Fibroblast of lung (primary cell): ENCODE data around the gene MGAT4A. TPM values are rescaled to one million over a fixed set of nuclear protein-coding genes. Genes with fewer than 3 reads are reported as not detected.

Experiments
- DNase-seq, 2 donors: peaks; one replicate each; pipeline versions ENCODE4 v3.0.0 to v3.0.0-alpha.2; 2010; ENCODE audit warnings: low read depth in 2 of 2
- H2AFZ ChIP-seq: 2 replicates; pipeline ENCODE4 v1.5.1; 2012; ENCODE audit warnings: low read length, control low read depth, inconsistent platforms
- H3K27ac ChIP-seq: 2 replicates; pipeline ENCODE4 v1.5.1; 2011; ENCODE audit warnings: low read length, control low read depth; ENCODE audit not compliant: insufficient read depth
- H3K27me3 ChIP-seq: 2 replicates; pipeline ENCODE4 v1.5.1; 2011; ENCODE audit warnings: mild to moderate bottlenecking, low read length; ENCODE audit not compliant: control insufficient read depth, insufficient read depth
- H3K36me3 ChIP-seq: 2 replicates; pipeline ENCODE4 v1.5.1; 2011; ENCODE audit warnings: low read length; ENCODE audit not compliant: control insufficient read depth, insufficient read depth
- H3K4me1 ChIP-seq: 2 replicates; pipeline ENCODE4 v1.5.1; 2011; ENCODE audit warnings: low read length; ENCODE audit not compliant: control insufficient read depth, insufficient read depth; ENCODE audit errors: extremely low read depth
- H3K4me2 ChIP-seq: 2 replicates; pipeline ENCODE4 v1.5.1; 2011; ENCODE audit warnings: low read length, control low read depth; ENCODE audit not compliant: insufficient read depth; ENCODE audit errors: extremely low read depth
- H3K4me3 ChIP-seq, 4 experiments: fragments of 200-600 bp in 1 of 4; sonication (generic) in 1 of 4; replicated peaks in 1 of 4; 2 replicates each; pipeline ENCODE4 v1.5.1; 2011 to 2016; ENCODE audit warnings: low read length in 4 of 4, low read depth in 3 of 4, mild to moderate bottlenecking in 3 of 4, control low read depth in 2 of 4, inconsistent platforms in 1 of 4, mixed read lengths in 1 of 4; ENCODE audit not compliant: insufficient read depth in 1 of 4; ENCODE audit errors: control extremely low read depth in 1 of 4
- H3K79me2 ChIP-seq: 2 replicates; pipeline ENCODE4 v1.5.1; 2012; ENCODE audit warnings: mild to moderate bottlenecking, low read length, inconsistent platforms; ENCODE audit not compliant: control insufficient read depth, insufficient read depth
- H3K9ac ChIP-seq: 2 replicates; pipeline ENCODE4 v1.5.1; 2011; ENCODE audit warnings: mild to moderate bottlenecking, low read length, control low read depth; ENCODE audit not compliant: insufficient read depth
- H3K9me3 ChIP-seq: 2 replicates; pipeline ENCODE4 v1.5.1; 2012; ENCODE audit warnings: low read depth, low read length; ENCODE audit not compliant: control insufficient read depth, insufficient read depth
- H4K20me1 ChIP-seq: 2 replicates; pipeline ENCODE4 v1.5.1; 2011; ENCODE audit warnings: low read length; ENCODE audit not compliant: control insufficient read depth, insufficient read depth; ENCODE audit errors: extremely low read depth
- EZH2 ChIP-seq: IDR thresholded peaks from 2 replicates; pipeline ENCODE4 v1.5.1; 2012; ENCODE audit warnings: low read length, control low read depth, mild to moderate bottlenecking; ENCODE audit errors: missing control alignments
- polyA plus RNA-seq, 2 donors: library from polyadenylated mRNA; depleted of rRNA in 1 of 2; stranded (reverse) in 1 of 2; unstranded in 1 of 2; fragments of >200 nt; gene quantifications; 2 replicates each; pipeline ENCODE4 v1.2.1, GENCODE V29; 2011 to 2012; ENCODE audit warnings: missing spikeins in 1 of 2
- total RNA-seq: library from RNA; depleted of rRNA; stranded (reverse); fragments of >200 nt; gene quantifications from 2 replicates; pipeline ENCODE4 v1.2.1, GENCODE V29; 2014
- TF ChIP-seq, protein P1 (sequence below), 2 donors: IDR thresholded peaks in 1 of 2; conservative IDR thresholded peaks in 1 of 2; 1 replicate in 1 of 2; 2 replicates in 1 of 2; pipeline ENCODE4 v1.5.1; 2011 to 2012; ENCODE audit warnings: low read length in 2 of 2, control low read depth in 1 of 2, inconsistent platforms in 1 of 2, low read depth in 1 of 2, mild to moderate bottlenecking in 1 of 2

The MGAT4A gene
- total and polyA plus RNA-seq, 2 donors (not counting 1 experiment from before 2014, with no cell fraction given) = 0.10 to 0.17 TPM

- Histone ChIP-seq H3K27me3 (no peaks in the 10 kb centered on the region), H2AFZ (no peak overlapping the region), H3K4me1 (no peaks in the 10 kb centered on the region), H3K4me2 (no peak overlapping the region), H3K9me3 (no peaks in the 10 kb centered on the region), H4K20me1 (no peaks in the 10 kb centered on the region), H3K79me2 (no peaks in the 10 kb centered on the region), H3K9ac (no peak overlapping the region), H3K4me3 (no peak overlapping the region), H3K27ac (no peak overlapping the region), H3K36me3 (no peaks in the 10 kb centered on the region)
- TF ChIP-seq EZH2 = no peak
- TF ChIP-seq, protein P1, sequence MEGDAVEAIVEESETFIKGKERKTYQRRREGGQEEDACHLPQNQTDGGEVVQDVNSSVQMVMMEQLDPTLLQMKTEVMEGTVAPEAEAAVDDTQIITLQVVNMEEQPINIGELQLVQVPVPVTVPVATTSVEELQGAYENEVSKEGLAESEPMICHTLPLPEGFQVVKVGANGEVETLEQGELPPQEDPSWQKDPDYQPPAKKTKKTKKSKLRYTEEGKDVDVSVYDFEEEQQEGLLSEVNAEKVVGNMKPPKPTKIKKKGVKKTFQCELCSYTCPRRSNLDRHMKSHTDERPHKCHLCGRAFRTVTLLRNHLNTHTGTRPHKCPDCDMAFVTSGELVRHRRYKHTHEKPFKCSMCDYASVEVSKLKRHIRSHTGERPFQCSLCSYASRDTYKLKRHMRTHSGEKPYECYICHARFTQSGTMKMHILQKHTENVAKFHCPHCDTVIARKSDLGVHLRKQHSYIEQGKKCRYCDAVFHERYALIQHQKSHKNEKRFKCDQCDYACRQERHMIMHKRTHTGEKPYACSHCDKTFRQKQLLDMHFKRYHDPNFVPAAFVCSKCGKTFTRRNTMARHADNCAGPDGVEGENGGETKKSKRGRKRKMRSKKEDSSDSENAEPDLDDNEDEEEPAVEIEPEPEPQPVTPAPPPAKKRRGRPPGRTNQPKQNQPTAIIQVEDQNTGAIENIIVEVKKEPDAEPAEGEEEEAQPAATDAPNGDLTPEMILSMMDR (conservative IDR thresholded peaks at IDR 0.05 in 1 of 2, IDR thresholded peaks at IDR 0.05 in 1 of 2; ENCODE audit: low read depth in 1 of 2, low read length in 2 of 2) = no peak
- no peak for DNase-seq
Measured at GRCh38 chr2:98706591-98706990, 24.3 kb downstream of the MGAT4A start.

DNA sequence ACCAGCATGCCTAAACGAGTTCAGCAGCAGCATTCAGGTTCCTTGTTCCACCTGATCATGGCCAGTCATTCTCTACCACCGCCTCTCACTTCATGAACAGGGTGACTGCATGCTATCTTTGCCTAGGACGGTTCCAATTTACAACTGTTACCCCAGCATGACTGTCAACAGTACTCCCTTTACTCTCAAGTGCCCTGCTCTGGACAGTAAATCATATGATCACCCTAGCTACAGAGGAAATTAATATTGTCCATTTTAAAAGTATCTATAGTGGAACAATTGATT lies 25.7 kb downstream of the MGAT4A start:
- Histone ChIP-seq H2AFZ (no peak overlapping the region), H3K36me3 (no peaks in the 10 kb centered on the region), H3K79me2 (no peaks in the 10 kb centered on the region), H3K9ac (no peak overlapping the region), H3K4me2 (no peak overlapping the region), H3K9me3 (no peaks in the 10 kb centered on the region), H3K4me1 (no peaks in the 10 kb centered on the region), H4K20me1 (no peaks in the 10 kb centered on the region), H3K27me3 (no peaks in the 10 kb centered on the region), H3K4me3 (no peak overlapping the region), H3K27ac (no peak overlapping the region)
- TF ChIP-seq EZH2 = no peak
- TF ChIP-seq, protein P1 (conservative IDR thresholded peaks at IDR 0.05 in 1 of 2, IDR thresholded peaks at IDR 0.05 in 1 of 2; ENCODE audit: low read depth in 1 of 2, low read length in 2 of 2) = no peak
- DNase-seq = no peak

- no peaks in the 10 kb centered on the region for H3K36me3 ChIP-seq
- no peaks in the 10 kb centered on the region for H3K4me1 ChIP-seq
- no peak overlapping the region for H2AFZ ChIP-seq
- H3K9me3 ChIP-seq = no peaks in the 10 kb centered on the region
- H3K27me3 ChIP-seq = no peaks in the 10 kb centered on the region
- H3K79me2 ChIP-seq = no peaks in the 10 kb centered on the region
- no peak overlapping the region for H3K27ac ChIP-seq
- TF ChIP-seq, protein P1 (conservative IDR thresholded peaks at IDR 0.05 in 1 of 2, IDR thresholded peaks at IDR 0.05 in 1 of 2; ENCODE audit: low read depth in 1 of 2, low read length in 2 of 2) = no peak
- TF ChIP-seq EZH2 = no peak
- no peak for DNase-seq
- H4K20me1 ChIP-seq = no peaks in the 10 kb centered on the region
- no peak overlapping the region for H3K9ac ChIP-seq
- H3K4me3 ChIP-seq = no peak overlapping the region
- no peak overlapping the region for H3K4me2 ChIP-seq
Measured at GRCh38 chr2:98704499-98705332, 26.2 kb downstream of the MGAT4A start.
